HG02642 (cell line): Measurements from ENCODE around the gene SRGAP3.
A peak's percentile ranks its signal among the peaks of the same experiment; 100 is the strongest.

Experiments used
- ATAC-seq: cut with Tn5 transposase; IDR thresholded peaks from one replicate; pipeline ENCODE4 v1.9.1; 2021; ENCODE audit warnings: mild to moderate bottlenecking; ENCODE audit not compliant: unreplicated experiment, poor library complexity

The SRGAP3 gene

DNA sequence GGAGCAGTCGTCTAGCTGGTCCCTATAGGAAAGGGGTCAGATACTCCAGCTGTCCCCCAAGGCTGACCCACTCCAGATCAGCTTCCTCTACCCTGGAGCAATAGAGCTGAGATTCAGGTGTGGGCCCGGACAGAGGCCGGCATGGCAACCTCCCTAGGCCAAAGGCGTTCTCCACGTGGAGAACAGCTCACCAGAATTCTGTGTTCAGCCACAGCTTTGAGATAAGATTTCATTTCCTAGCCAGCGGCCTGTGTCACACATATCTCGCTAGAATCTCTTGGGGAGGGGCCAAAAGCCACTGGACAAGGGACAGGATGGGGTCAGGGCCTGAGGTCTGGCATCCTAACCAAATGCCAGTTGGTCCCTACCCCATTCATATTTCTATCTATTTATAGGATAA is 20.1 kb downstream of the SRGAP3 start:
- no peak for ATAC-seq

DNA sequence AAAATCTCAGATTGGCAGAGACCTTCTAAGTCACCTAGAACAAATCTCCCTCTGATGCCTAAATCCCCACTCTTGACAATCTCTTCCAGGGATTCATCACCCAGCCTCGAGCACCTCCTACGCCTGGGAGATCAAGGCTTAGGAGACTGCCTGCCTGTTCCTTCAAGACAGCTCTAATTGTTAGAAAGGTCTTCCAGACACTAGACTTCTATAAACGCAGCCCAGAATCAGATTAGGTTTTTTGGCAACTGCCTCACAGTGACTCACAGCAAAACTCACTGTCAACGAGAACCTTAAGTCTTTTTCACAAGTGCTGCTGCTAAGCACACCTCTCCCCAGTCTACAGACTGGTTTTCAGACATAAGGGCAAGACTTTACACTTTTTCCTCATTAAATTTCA is 23.1 kb downstream of the SRGAP3 start:
- no peak for ATAC-seq

DNA sequence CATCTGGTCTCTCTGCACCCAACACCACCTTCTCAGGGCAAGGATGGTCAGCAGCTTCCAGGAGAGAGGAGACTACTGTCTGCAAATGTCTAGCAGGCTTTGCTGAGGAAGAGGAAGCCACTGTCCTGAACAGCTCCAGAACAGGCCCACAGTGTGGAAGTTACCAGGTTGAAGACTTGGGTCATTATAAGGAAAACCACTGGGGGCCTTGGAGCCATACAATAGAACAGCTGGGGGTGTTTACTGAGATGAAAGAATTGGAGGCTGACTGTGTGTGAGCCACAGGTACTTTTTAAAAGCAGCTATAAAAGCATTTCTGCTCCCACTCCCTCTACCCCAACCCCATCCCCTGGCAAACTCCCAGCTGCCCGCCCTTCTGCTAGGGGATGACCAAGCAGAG is 24.2 kb downstream of the SRGAP3 start:
- no peak for ATAC-seq

DNA sequence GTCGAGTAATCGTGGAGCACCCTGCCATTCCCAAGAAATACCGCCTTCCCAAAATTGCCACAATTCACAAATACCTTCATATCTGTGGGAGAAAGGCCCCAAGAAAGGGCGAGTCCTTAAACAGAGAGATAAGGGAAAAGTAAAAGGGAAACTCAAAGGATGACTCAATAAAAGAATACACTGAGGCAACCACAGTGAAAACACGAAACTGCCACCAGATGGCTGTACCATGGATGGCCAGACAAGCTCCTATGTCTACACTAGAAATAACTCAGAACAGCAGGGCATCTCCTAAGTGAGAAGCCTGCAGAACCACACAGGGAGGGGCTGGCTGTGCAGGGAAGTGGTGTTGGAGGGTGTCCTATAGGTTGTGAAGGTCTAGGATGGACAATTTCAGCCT is 25.0 kb downstream of the SRGAP3 start:
- peak; percentile 92 for ATAC-seq

DNA sequence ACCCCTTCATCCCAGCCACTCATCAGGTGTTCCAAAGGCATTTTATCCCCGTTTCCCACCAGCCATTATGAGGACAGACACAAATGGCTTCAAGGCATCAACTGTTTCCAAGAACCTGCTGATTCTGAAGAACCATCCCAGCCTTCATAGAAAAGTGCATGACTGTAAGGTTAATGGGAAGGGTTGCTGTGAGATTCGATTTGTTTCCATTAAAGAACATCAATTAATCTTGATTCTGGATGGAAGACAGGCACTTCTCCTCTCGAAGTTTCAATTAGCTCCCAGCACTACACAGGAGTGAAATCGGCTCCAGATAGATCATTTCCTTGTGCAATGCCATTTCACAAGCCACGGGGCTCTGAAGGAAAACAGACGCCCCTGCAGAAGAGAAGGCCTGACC is 25.8 kb downstream of the SRGAP3 start:
- ATAC-seq: no peak

DNA sequence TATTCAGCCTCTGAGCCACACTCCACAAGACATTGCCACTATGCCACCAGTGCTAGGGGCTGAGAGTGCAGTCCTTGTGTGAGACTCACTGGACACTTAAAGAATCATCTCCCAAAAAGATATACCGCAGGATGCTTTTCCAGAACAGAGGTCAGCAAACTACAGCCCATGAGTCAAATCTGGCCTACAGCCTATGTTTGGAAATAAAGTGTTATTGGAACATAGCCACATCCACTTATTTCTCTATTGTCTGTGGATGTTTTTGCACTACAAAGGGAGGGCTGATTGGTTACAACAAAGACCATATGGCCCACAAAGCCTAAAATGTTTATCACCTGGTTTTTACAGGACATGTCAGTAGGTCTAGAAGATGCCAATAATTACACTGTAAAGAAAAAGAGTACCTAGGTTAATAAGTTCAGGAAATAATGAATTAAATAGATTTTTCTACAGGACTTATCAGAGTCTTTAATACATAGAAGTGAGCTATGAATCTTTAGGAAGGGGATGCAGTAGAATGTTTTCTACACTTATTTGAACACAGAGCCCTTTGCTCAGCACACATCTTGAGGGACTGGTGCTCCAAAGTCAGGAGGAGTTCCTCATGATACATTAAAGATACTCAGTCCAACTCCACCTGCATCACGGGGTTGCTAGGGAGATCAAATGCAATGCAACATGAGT is 26.3 kb downstream of the SRGAP3 start:
- ATAC-seq: no peak

DNA sequence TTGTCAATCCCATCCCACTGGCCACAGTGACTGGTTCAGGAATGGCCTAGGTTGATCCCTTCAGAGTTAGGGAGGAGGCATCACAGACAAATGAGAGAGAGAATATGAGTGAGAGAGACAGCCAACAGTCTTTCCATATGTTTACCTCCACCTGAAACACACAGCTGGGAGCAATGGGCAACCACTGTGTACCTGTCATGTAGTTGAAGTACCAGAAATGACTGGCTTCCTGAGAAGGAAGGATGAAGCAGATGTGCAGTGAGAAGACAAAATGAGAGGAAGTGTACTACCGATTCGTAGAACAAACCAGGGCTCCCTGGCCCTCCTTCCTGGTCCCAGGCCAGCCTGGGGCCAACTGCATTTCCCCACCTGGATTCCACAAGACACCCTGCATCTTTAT is 27.4 kb downstream of the SRGAP3 start:
- no peak for ATAC-seq

DNA sequence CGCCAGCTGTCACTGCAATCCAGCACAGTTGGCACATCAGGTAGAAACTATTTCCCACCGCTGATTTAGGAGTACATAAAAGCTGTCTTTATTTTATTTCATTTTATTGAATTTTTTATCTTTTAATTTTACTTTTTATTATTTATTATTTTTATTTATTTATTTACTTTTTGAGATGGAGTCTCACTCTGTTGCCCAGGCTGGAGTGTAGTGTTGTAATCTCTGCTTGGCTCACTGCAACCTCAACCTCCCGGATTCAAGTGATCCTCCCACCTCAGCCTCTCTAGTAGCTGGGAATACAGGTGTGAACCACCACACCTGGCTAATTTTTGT is 31.0 kb downstream of the SRGAP3 start:
- no peak for ATAC-seq

DNA sequence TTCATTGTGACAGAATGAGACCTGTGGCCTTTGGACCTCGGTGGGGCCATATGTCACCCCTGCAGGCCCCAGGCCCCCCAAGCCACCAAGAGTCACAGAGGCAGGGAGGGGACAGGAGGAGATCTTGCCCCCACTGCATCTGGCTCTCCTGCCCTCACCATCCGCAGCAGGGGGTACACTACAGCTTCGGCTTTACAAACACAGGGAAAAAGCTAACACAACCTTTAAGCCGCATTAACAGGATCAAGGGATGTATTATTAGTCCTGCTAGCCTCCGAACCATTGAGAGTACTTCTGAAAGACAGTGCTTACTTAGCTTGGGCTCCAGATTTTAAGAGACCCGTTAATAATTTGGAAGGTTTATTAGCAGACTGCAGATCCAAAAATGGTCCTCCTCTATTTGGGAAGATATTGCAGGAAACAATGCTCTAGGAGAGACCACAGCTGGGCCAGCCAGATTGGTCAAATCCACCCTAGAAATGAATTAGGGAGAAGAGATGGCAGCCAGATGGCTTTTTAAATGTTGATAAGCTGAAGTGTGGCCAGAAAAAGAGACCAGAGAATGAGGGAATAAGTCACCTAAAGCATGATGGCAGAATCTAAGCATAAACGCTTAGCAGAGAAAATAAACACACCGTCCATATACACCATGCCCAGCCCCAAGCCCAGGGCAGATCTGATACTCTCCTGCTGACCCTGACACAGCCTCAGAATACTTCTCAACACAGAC is 31.5 kb downstream of the SRGAP3 start:
- ATAC-seq: no peak

DNA sequence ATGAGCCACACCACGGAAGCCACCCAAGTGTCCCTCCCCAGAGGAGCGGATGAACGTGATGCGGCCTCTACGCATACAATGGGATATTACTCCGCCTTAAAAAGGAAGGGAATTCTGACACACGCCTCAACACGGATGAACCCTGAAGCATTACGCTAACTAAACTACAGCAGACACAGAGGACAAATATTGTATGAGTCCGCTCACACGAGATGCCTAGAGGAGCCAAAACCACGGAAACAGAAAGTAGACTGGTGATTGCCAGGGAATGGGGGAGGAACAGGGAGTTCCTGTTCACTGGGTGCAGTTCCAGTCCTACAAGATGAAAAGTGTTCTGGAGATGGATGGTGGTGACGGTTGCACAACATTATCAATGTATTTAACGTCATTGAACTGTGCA is 32.7 kb downstream of the SRGAP3 start:
- no peak for ATAC-seq

DNA sequence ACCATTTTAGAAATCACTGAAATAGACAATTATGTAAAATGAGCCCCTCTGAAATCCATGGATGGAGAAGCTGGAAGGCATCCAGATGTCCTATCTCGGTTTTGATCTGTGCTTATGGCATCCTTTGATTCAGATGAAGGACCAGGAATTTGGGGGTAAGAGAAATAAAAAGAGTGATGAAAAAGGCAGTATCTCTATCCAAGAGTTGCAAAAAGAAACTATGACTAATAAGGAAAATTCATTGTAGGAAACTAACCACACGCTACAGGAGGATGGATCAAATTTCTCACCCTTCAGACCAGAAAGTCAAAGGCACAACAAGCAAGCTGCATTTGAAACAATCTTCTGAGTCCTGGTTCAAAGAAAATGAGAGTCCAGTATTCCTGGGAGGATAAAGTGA is 34.8 kb downstream of the SRGAP3 start:
- no peak for ATAC-seq

DNA sequence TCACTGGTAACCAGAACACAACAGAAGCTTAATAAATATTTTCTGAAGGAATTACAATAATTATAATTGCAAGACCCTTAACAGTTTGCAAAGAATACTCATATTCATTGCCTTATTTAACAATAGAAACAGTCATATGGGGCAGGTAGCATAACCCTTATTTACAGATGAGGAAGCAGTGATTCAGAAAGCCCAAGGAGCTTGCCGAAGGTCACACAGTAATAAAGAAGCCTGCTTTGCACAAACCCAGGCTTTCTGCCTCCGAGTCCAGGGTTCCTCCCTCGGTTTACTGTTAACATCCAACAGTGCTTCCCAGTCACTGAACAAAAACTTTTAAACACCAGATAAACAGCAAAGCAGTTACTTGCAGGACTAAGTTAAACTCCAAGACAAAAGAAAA is 35.3 kb downstream of the SRGAP3 start:
- no peak for ATAC-seq

DNA sequence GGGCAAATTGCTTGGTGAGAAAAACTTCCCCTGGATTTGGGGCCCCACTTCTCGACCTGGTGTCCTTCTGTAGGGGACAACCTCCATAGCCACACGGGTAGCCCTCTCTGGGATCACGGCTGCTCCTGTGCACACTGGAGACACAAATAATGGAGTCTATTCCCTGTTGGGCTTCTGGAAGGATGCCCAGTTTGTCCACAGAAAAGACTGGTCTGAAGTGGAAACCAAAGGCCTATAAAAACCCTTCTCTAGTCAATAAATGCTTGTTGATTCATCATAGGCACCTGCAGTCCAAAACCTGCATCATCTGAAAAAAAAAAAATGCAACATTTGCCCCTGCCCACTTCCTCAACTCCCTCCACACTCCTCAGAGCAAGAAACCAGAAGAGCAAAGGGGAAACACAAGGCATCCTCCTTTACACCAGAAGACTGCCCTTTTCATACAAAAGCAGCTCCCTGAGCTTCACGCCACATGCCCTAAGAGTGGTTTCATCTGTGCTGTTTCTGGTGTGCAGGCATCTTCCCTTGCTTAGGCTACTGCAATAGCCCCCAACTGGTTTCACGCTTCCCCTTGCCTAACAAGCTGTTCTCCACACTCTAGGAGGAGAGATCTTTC is 36.3 kb downstream of the SRGAP3 start:
- ATAC-seq: no peak

DNA sequence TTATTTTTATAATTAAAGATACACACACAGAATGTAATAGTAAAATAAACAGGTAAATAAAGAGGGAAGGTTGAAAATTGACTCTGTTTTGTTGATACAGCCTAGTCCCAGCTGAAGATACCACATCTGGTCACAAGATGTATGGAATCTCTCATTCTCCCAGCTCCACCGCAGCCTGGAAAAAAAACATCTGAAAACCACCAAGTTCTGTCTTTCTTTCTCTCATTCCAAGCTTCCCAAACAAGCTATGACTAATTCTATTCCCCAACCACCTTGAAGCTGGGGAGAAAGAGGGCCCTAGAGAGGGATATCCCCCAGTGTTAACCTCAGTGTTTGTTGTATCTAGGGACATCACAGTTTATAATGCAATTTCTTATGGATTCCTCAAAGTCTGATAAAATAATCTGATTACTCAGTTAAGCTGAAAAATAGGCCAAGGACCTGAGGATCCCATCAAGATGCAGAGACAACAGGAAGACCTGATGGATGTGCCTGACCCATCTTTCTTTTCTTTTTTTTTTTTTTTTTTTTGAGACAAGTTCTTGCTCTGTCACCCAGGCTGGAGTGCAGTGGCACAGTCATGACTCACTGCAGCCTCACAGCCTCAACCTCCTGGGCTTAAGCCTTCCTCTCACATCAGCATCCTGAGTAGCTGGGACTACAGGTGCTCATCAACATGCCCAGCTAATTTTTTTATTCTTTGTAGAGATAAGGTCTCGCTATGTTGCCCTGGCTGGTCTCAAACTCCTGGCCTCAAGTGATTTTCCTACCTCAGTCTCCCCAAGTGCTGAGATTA is 38.1 kb downstream of the SRGAP3 start:
- no peak for ATAC-seq

DNA sequence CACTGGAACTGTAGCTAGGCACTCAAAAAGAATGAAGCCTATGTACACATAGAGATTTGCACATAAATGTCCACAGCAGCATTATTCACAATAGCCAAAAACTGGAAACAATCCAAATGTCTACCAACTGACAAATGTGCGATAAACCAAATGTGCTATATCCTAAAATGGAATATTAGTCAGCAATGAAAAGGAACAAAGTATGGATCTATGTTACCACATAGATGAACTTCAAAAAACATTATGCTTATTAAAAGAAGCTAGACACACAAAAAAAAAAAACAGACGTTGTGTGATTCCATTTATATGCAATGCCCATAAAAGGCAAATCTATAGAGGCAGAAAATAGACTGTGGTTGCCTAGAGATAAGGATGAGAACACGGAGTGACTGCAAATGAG is 39.7 kb downstream of the SRGAP3 start:
- ATAC-seq: no peak

DNA sequence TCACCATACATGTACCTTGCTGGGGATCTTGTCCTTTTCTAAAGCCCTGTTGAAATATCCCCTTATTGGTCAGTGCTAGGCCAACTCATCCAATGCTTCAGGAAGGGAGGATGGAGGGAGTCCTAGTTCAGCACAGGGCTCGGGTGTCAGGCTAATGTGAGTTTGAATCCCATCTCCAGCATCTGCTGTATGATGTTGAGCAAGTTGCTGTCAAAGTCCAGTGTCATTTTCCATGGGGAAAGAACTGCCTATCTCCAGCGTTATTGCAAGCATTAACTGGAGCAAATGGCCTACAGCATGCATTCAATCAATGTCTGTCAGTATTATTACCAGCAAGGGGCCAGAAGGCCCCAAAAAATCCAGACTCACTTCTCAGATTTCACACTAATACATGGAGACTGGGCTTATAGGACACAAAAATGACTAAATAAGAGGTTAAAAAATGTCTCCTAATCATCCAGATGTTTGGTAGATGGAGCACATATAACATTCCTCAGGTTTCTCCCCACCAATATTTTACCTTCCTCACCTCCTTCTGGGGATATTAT is 40.8 kb downstream of the SRGAP3 start:
- no peak for ATAC-seq

DNA sequence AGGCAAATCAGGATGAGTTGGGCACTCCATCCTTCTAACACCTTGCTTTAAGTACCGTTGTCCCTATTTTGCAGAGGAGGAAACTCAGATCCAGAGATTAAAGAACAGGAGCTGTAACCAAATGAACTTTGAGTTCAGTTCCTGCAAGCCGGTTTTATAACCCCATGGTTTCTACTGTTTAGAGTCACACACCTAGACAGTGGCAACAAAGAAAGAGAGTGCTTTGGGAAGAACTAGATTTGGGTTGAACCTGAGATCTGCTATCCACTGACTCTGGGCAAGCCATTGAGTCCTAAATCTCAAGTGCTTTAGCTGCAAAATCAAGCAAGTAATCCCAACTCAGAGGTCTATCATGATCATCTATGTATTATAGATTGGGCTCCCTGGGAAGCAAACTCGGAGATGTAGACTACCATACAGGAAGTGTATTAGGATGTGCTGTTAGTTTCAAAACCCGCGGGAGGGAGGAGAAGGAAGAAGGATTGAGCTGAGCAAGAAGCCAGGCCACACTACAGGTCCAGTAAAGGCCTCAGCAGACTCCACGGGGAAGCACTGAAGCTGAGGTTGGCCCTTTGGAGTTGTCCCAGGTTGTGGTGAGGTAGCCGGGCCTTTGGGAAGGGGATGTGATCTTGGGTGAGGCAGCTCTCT is 42.2 kb downstream of the SRGAP3 start:
- no peak for ATAC-seq

DNA sequence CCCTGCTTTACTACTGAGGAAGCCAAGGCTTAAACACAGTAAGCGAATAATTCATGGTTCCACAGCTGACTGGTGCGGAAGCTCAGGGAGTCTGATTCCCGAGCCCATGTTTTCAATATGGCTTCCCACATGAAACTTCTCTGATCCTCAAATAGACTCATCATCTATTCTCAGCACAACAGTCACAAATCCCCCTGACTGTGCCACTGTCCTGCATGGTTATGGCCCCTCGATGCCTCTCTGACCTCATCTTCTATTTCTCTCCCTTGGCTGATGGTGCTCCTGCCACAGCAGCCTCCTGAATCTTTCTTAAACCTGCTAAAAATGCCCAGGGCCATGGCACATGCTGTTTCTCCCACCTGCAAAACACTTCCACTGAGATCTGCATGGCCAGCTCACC is 43.2 kb downstream of the SRGAP3 start:
- no peak for ATAC-seq

DNA sequence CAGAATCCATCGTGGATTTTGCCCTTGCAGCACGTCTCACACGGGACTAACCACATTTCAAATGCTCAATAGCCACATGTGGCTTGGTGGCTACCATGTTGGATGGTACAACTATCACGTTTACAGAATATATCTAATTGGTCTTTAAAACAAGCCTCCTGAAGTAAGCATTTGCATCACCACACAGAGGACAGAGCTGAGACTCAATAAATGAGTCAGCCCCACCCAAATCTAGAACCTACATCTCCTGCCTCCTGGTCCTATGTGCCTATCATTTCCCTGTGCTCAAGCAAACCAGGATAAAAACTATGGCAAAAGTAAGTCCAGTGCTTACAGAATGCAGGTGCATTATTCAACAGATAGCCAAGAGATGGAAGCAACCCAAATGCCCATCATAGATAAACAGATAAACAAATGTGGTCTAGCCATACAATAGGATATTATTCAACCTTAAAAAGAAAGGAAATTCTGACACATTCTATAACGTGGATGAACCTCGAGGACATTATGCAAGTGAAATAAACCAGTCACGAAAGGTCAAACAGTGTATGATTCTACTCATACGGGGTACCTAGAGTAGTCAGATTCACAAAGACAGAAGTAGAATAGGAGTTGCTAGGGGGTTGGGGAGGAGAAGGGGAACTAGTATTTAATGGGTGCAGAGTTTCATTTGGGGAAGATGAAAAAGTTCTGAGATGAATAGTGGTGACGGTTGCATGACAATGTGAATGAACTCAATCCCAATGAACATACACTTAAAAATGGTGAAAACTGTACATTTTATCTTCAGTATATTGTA is 43.9 kb downstream of the SRGAP3 start:
- ATAC-seq: peak; percentile 49
